H1 (cell line): ENCODE results near the gene PLB1. TPM values are rescaled to one million over a fixed set of nuclear protein-coding genes. Genes with fewer than 3 reads are reported as not detected.

Source experiments
- CTCF ChIA-PET: fragments of 300-600 bp; sonication (Branson Sonifier 250); formaldehyde crosslinking; loops from one replicate; lab custom pipeline; 2021; ENCODE audit not compliant: partially characterized antibody; lab: Charles Lee
- POLR2A ChIA-PET: fragments of 300-600 bp; sonication (Branson Sonifier 250); formaldehyde crosslinking; loops from one replicate; lab custom pipeline; 2021; ENCODE audit warnings: inconsistent platforms; ENCODE audit not compliant: partially characterized antibody; lab: Charles Lee
- DNase-seq, 2 experiments: peaks; one replicate each; pipeline versions ENCODE4 v3.0.0 to v3.0.0-alpha.2; 2010 to 2022; ENCODE audit warnings: low spot score in 2 of 2, low read depth in 1 of 2, mixed read lengths in 1 of 2
- FAIRE-seq: peaks from 2 replicates; lab custom pipeline; 2011; peaks lifted over from hg19 to GRCh38; lab: Jason Lieb, UNC
- H2AFZ ChIP-seq: 2 replicates; pipeline ENCODE4 v1.8.1; 2012; ENCODE audit warnings: low read length, inconsistent platforms
- H2AK5ac ChIP-seq: 2 replicates; pipeline ENCODE4 v1.6.1; 2013; ENCODE audit warnings: low read depth, low read length
- H2BK120ac ChIP-seq: replicated peaks from 2 replicates; pipeline ENCODE3; 2013; ENCODE audit warnings: low read depth, low read length, inconsistent platforms
- H2BK12ac ChIP-seq: 2 replicates; pipeline ENCODE4 v1.6.1; 2013; ENCODE audit warnings: low read depth, low read length
- H2BK15ac ChIP-seq: 2 replicates; pipeline ENCODE4 v1.6.1; 2013; ENCODE audit warnings: low read length
- H2BK20ac ChIP-seq: 2 replicates; pipeline ENCODE4 v1.6.1; 2013; ENCODE audit warnings: low read length
- H2BK5ac ChIP-seq: 2 replicates; pipeline ENCODE4 v1.6.1; 2013; ENCODE audit warnings: low read depth, low read length
- H3K14ac ChIP-seq: 2 replicates; pipeline ENCODE4 v1.6.1; 2013; ENCODE audit warnings: inconsistent platforms; ENCODE audit not compliant: insufficient read length
- H3K18ac ChIP-seq: 2 replicates; pipeline ENCODE4 v1.6.1; 2013; ENCODE audit warnings: low read length; ENCODE audit errors: extremely low read depth
- H3K23ac ChIP-seq: 2 replicates; pipeline ENCODE4 v1.6.1; 2013; ENCODE audit warnings: inconsistent platforms; ENCODE audit not compliant: insufficient read length
- H3K23me2 ChIP-seq: 2 replicates; pipeline ENCODE4 v1.6.1; 2013; ENCODE audit warnings: low read depth, low read length
- H3K27ac ChIP-seq: 2 replicates; pipeline ENCODE4 v1.6.1; 2011; ENCODE audit warnings: low read depth, low read length, inconsistent platforms
- H3K27me3 ChIP-seq, 4 experiments: replicated peaks in 1 of 4; 1 replicate in 1 of 4; 2 replicates in 3 of 4; pipeline versions ENCODE4 v1.6.1 to v1.8.1; 2011 to 2013; ENCODE audit warnings: low read length in 3 of 4, mild to moderate bottlenecking in 3 of 4, inconsistent platforms in 2 of 4, mixed read lengths in 2 of 4, moderate library complexity in 1 of 4; ENCODE audit not compliant: control insufficient read depth in 3 of 4, insufficient read depth in 3 of 4; ENCODE audit errors: extremely low read depth in 1 of 4
- H3K36me3 ChIP-seq, 4 experiments: 2 replicates each; pipeline versions ENCODE4 v1.6.1 to v1.8.1; 2011 to 2013; ENCODE audit warnings: mild to moderate bottlenecking in 4 of 4, low read length in 3 of 4, moderate library complexity in 2 of 4, control low read depth in 1 of 4, inconsistent platforms in 1 of 4; ENCODE audit not compliant: insufficient read depth in 4 of 4, control insufficient read depth in 2 of 4
- H3K4ac ChIP-seq: replicated peaks from 2 replicates; pipeline ENCODE3; 2013; ENCODE audit warnings: low read length, low read depth, mixed read lengths, inconsistent platforms; ENCODE audit not compliant: insufficient read length
- H3K4me1 ChIP-seq, 4 experiments: replicated peaks in 1 of 4; 1 replicate in 1 of 4; 2 replicates in 3 of 4; pipeline versions ENCODE4 v1.6.1 to v1.8.1; 2011 to 2013; ENCODE audit warnings: low read length in 3 of 4, inconsistent platforms in 2 of 4, mixed read lengths in 1 of 4; ENCODE audit not compliant: insufficient read depth in 4 of 4, control insufficient read depth in 3 of 4
- H3K4me2 ChIP-seq, 2 experiments: 2 replicates each; pipeline versions ENCODE4 v1.6.1 to v1.8.1; 2011 to 2013; ENCODE audit warnings: low read depth in 2 of 2, low read length in 2 of 2, control low read depth in 1 of 2, inconsistent platforms in 1 of 2, mild to moderate bottlenecking in 1 of 2; ENCODE audit not compliant: insufficient read depth in 1 of 2
- H3K4me3 ChIP-seq, 4 experiments: fragments of 200-600, 300-600 bp in 1 of 4; sonication (generic), shearing (Covaris generic), sonication (Bioruptor Twin) in 1 of 4; 2 replicates each; pipeline versions ENCODE4 v1.5.1 to v1.8.1; 2011 to 2016; ENCODE audit warnings: low read length in 4 of 4, low read depth in 3 of 4, control low read depth in 2 of 4, inconsistent platforms in 2 of 4, mild to moderate bottlenecking in 2 of 4, mixed read lengths in 1 of 4, moderate library complexity in 1 of 4; ENCODE audit not compliant: insufficient read depth in 2 of 4; ENCODE audit errors: extremely low read depth in 1 of 4
- H3K56ac ChIP-seq: replicated peaks from 2 replicates; pipeline ENCODE3; 2013; ENCODE audit warnings: low read depth, mild to moderate bottlenecking, mixed read lengths, low read length, inconsistent platforms; ENCODE audit not compliant: insufficient read length
- H3K79me1 ChIP-seq: 2 replicates; pipeline ENCODE4 v1.6.1; 2013; ENCODE audit warnings: low read depth, low read length, control low read depth
- H3K79me2 ChIP-seq, 2 experiments: 2 replicates each; pipeline versions ENCODE4 v1.6.1 to v1.8.1; 2012 to 2013; ENCODE audit warnings: low read length in 2 of 2, mild to moderate bottlenecking in 2 of 2, inconsistent platforms in 1 of 2; ENCODE audit not compliant: insufficient read depth in 2 of 2, control insufficient read depth in 1 of 2
- H3K9ac ChIP-seq, 4 experiments: replicated peaks in 1 of 4; 1 replicate in 1 of 4; 2 replicates in 3 of 4; pipeline versions ENCODE4 v1.6.1 to v1.8.1; 2011 to 2013; ENCODE audit warnings: low read depth in 3 of 4, low read length in 3 of 4, control low read depth in 2 of 4, mild to moderate bottlenecking in 2 of 4, moderate library complexity in 2 of 4, inconsistent platforms in 1 of 4; ENCODE audit errors: extremely low read depth in 1 of 4
- H3K9me3 ChIP-seq, 2 experiments: 2 replicates each; pipeline versions ENCODE4 v1.6.1 to v1.8.1; 2012 to 2013; ENCODE audit warnings: mild to moderate bottlenecking in 2 of 2, moderate library complexity in 2 of 2, control low read depth in 1 of 2, inconsistent platforms in 1 of 2, low read depth in 1 of 2, low read length in 1 of 2, mixed read lengths in 1 of 2; ENCODE audit not compliant: insufficient read depth in 2 of 2
- H4K20me1 ChIP-seq, 2 experiments: replicated peaks in 1 of 2; 2 replicates each; pipeline versions ENCODE3 to v1.8.1; 2011 to 2013; ENCODE audit warnings: inconsistent platforms in 2 of 2, low read length in 2 of 2, mild to moderate bottlenecking in 1 of 2; ENCODE audit not compliant: insufficient read depth in 2 of 2, control insufficient read depth in 1 of 2
- H4K5ac ChIP-seq: 2 replicates; pipeline ENCODE4 v1.6.1; 2013; ENCODE audit warnings: low read length, low read depth, mixed read lengths, inconsistent platforms; ENCODE audit not compliant: insufficient read length
- H4K8ac ChIP-seq: 2 replicates; pipeline ENCODE4 v1.8.0; 2013; ENCODE audit warnings: mild to moderate bottlenecking, moderate library complexity, low read length, inconsistent platforms; ENCODE audit not compliant: insufficient read depth; ENCODE audit errors: extremely low read depth
- H4K91ac ChIP-seq: replicated peaks from 2 replicates; pipeline ENCODE3; 2013; ENCODE audit warnings: low read length, mixed read lengths, inconsistent platforms; ENCODE audit not compliant: insufficient read length
- ASH2L ChIP-seq: fragments of 200-600, 300-600 bp; sonication (generic); IDR thresholded peaks from one replicate; pipeline ENCODE4 v1.7.1; 2017; ENCODE audit warnings: low read length
- FOSL1 ChIP-seq: IDR thresholded peaks from 2 replicates; pipeline ENCODE4 v1.6.1; 2011; ENCODE audit warnings: mild to moderate bottlenecking, low read depth, low read length, moderate library complexity; ENCODE audit not compliant: insufficient read depth
- GABPA ChIP-seq: IDR thresholded peaks from 2 replicates; pipeline ENCODE4 v1.6.1; 2011; ENCODE audit warnings: mild to moderate bottlenecking, low read length, moderate library complexity, borderline replicate concordance; ENCODE audit not compliant: insufficient read depth
- SP1 ChIP-seq: IDR thresholded peaks from 2 replicates; pipeline ENCODE4 v1.6.1; 2011; ENCODE audit warnings: low read depth, low read length
- SUZ12 ChIP-seq: fragments of 200-600 bp; sonication (generic); IDR thresholded peaks from 2 replicates; pipeline ENCODE4 v1.6.1; 2012; ENCODE audit warnings: mild to moderate bottlenecking, inconsistent platforms, low read length, moderate library complexity, mixed read lengths
- TEAD4 ChIP-seq: IDR thresholded peaks from 2 replicates; pipeline ENCODE4 v1.6.1; 2012; ENCODE audit warnings: low read depth, low read length, inconsistent platforms, mixed read lengths
- WGBS, 2 experiments: shearing (Covaris generic) in 1 of 2; methylation state at CpG; one replicate each; pipeline versions ENCODE4 v1.1.6 to v1.1.7; 2013 to 2015; ENCODE audit warnings: low lambda C conversion rate in 2 of 2, mixed read lengths in 2 of 2, inconsistent platforms in 1 of 2, low coverage in 1 of 2, missing lambda C conversion rate in 1 of 2; ENCODE audit not compliant: insufficient replicate concordance in 2 of 2, insufficient coverage in 1 of 2, insufficient read length in 1 of 2; ENCODE audit errors: extremely low coverage in 1 of 2, missing lambda C conversion rate in 1 of 2; 5-methylcytosine and 5-hydroxymethylcytosine counted together
- polyA plus RNA-seq, 7 experiments: library from polyadenylated mRNA; depleted of rRNA in 3 of 7; stranded (reverse) in 5 of 7; unstranded in 2 of 7; fragments of >200 nt in 5 of 7; fragments of 200-250 nt in 2 of 7; gene quantifications; 1 replicate in 5 of 7; 2 replicates in 1 of 7; 4 replicates in 1 of 7; pipeline versions ENCODE4 v1.2.1 to v1.2.3, GENCODE V29; 2011 to 2013; ENCODE audit warnings: missing spikeins in 2 of 7, mixed read lengths in 2 of 7
- total RNA-seq: library from RNA; stranded (reverse); fragmentation: NEBNext Ultra II Directional; extraction: Animal tissue kit (Norgen Biotek cat#: 25700); gene quantifications from 2 replicates; pipeline ENCODE4 v1.2.1, GENCODE V29; 2021

The PLB1 gene
- total and polyA plus RNA-seq, 2 of the 8 experiments (the other 6 are each of a cell fraction or from before 2014, with no cell fraction given): 0.20 to 0.36 TPM

GRCh38 chr2:28662468-28663181, 166.8 kb downstream of the PLB1 start:
- no peak overlapping the region for H3K18ac ChIP-seq
- no peak overlapping the region for H4K5ac ChIP-seq
- no peaks in the 10 kb centered on the region; the same call in 1 of the 2 replicates for H3K23me2 ChIP-seq
- H3K27me3 ChIP-seq: no peaks in the 10 kb centered on the region
- TF ChIP-seq TEAD4: no peak
- no peak for TF ChIP-seq FOSL1
- TF ChIP-seq GABPA: no peak
- TF ChIP-seq ASH2L: no peak
- TF ChIP-seq SP1: no peak
- no peak for TF ChIP-seq SUZ12
- no peak overlapping the region for H2BK20ac ChIP-seq
- H3K4me1 ChIP-seq: peaks cover 0 to 5% (median 0%) of the 10 kb centered on the region in 4 experiments; a peak in 2 of 7 replicates
- no peaks in the 10 kb centered on the region for H4K20me1 ChIP-seq
- peak overlapping the region; percentile 62; the same call in 1 of the 2 replicates for H2BK12ac ChIP-seq
- no peak overlapping the region for H3K9ac ChIP-seq
- no peak overlapping the region for H2BK120ac ChIP-seq
- H3K56ac ChIP-seq: no peak overlapping the region
- no peak overlapping the region for H3K4me2 ChIP-seq
- no peaks in the 10 kb centered on the region for H3K79me2 ChIP-seq
- no peak overlapping the region for H2BK5ac ChIP-seq
- H3K27ac ChIP-seq: no peak overlapping the region
- no peak overlapping the region for H3K23ac ChIP-seq
- no peaks in the 10 kb centered on the region for H3K36me3 ChIP-seq
- H2AFZ ChIP-seq: peak overlapping the region; percentile 85; the same call in 1 of the 2 replicates
- H3K4me3 ChIP-seq: no peak overlapping the region
- WGBS, 2 experiments: 87% methylated on average over 12 of the region's 12 CpGs; no CpG with 5 or more reads in 1 of the 2 experiments
- H3K9me3 ChIP-seq: no peaks in the 10 kb centered on the region
- H2AK5ac ChIP-seq: no peak overlapping the region
- ChIA-PET POLR2A (interaction anchor here (2.0 kb wide), 1 partner anchor 89 kb away, joined by 5 read pairs; the partner anchor contains the start of gene PPP1CB), CTCF (interaction anchor here (0.7 to 2.1 kb wide), 6 partner anchors 20 to 85 kb away, joined by 3 to 5 read pairs (median 3); no protein-coding TSS in a partner anchor)
- no peak overlapping the region for H3K14ac ChIP-seq
- H4K91ac ChIP-seq: no peak overlapping the region
- H2BK15ac ChIP-seq: no peak overlapping the region
- no peak overlapping the region for H3K4ac ChIP-seq
- peak overlapping the region; percentile 72; the same call in 1 of the 2 replicates for H4K8ac ChIP-seq
- DNase-seq (no peak), FAIRE-seq (no peak)
- no peaks in the 10 kb centered on the region for H3K79me1 ChIP-seq
